ENCODE measurements around the gene CNKSR3. TPM values are rescaled to one million over a fixed set of nuclear protein-coding genes. Genes with fewer than 3 reads are reported as not detected.

Gene CNKSR3
- total RNA-seq, 1 donor from 2014 or later: 0.20 TPM

- Mint-ChIP-seq H3K27me3 (no peaks in the 10 kb centered on the region), H3K4me3 (no peak overlapping the region), H3K4me1 (no peaks in the 10 kb centered on the region), H3K36me3 (ENCODE audit: low read depth) (no peaks in the 10 kb centered on the region), H3K9me3 (peaks cover 6% of the 10 kb centered on the region), H3K27ac (no peak overlapping the region)
- DNase-seq (no peak), ATAC-seq (ENCODE audit: low read depth) (no peak)
- intact Hi-C loops (cut with micrococcal nuclease): no loop called here
- no peak for TF ChIP-seq CTCF (IDR thresholded peaks at IDR 0.05)
- ChIA-PET POLR2A (no interaction called here), CTCF (no interaction called here)
Observed at GRCh38 chr6:154466971-154467679, 43.4 kb downstream of the CNKSR3 start.

- peaks cover 6% of the 10 kb centered on the region for H3K9me3 Mint-ChIP-seq
- no peak for ATAC-seq (ENCODE audit: low read depth)
- no peaks in the 10 kb centered on the region for H3K27me3 Mint-ChIP-seq
- ChIA-PET CTCF (no interaction called here), POLR2A (no interaction called here)
- H3K27ac Mint-ChIP-seq: no peak overlapping the region
- H3K36me3 Mint-ChIP-seq (ENCODE audit: low read depth): no peaks in the 10 kb centered on the region
- no peak for TF ChIP-seq CTCF (IDR thresholded peaks at IDR 0.05)
- intact Hi-C loops (cut with micrococcal nuclease): no loop called here
- no peak for DNase-seq
- H3K4me3 Mint-ChIP-seq: no peak overlapping the region
- no peaks in the 10 kb centered on the region for H3K4me1 Mint-ChIP-seq
Observed at GRCh38 chr6:154466139-154466538, 44.3 kb downstream of the CNKSR3 start.

GRCh38 chr6:154463573-154464419 is 46.7 kb downstream of the CNKSR3 start:
- no peak overlapping the region for H3K4me3 Mint-ChIP-seq
- intact Hi-C loops (cut with micrococcal nuclease): no loop called here
- H3K36me3 Mint-ChIP-seq (ENCODE audit: low read depth): no peaks in the 10 kb centered on the region
- ATAC-seq (ENCODE audit: low read depth) (no peak), DNase-seq (no peak)
- ChIA-PET CTCF (no interaction called here), POLR2A (no interaction called here)
- no peaks in the 10 kb centered on the region for H3K27me3 Mint-ChIP-seq
- H3K27ac Mint-ChIP-seq: no peak overlapping the region
- no peak for TF ChIP-seq CTCF (IDR thresholded peaks at IDR 0.05)
- H3K4me1 Mint-ChIP-seq: no peaks in the 10 kb centered on the region
- no peaks in the 10 kb centered on the region for H3K9me3 Mint-ChIP-seq

GRCh38 chr6:154462425-154462824 is 48.1 kb downstream of the CNKSR3 start:
- Mint-ChIP-seq H3K4me3 (no peak overlapping the region), H3K27me3 (no peaks in the 10 kb centered on the region), H3K27ac (no peak overlapping the region), H3K36me3 (ENCODE audit: low read depth) (no peaks in the 10 kb centered on the region), H3K4me1 (no peaks in the 10 kb centered on the region), H3K9me3 (no peaks in the 10 kb centered on the region)
- no peak for ATAC-seq (ENCODE audit: low read depth)
- DNase-seq: no peak
- ChIA-PET POLR2A (no interaction called here), CTCF (no interaction called here)
- TF ChIP-seq CTCF (IDR thresholded peaks at IDR 0.05): no peak
- intact Hi-C loops (cut with micrococcal nuclease): no loop called here

GRCh38 chr6:154461348-154461747 is 49.1 kb downstream of the CNKSR3 start:
- no peak overlapping the region for H3K4me3 Mint-ChIP-seq
- H3K4me1 Mint-ChIP-seq: no peaks in the 10 kb centered on the region
- intact Hi-C loops (cut with micrococcal nuclease): no loop called here
- H3K36me3 Mint-ChIP-seq (ENCODE audit: low read depth): no peaks in the 10 kb centered on the region
- POLR2A ChIA-PET: no interaction called here
- H3K27ac Mint-ChIP-seq: no peak overlapping the region
- no peaks in the 10 kb centered on the region for H3K27me3 Mint-ChIP-seq
- ATAC-seq (ENCODE audit: low read depth) (no peak), DNase-seq (no peak)
- no peak for TF ChIP-seq CTCF (IDR thresholded peaks at IDR 0.05)
- CTCF ChIA-PET: no interaction called here
- H3K9me3 Mint-ChIP-seq: no peaks in the 10 kb centered on the region
